B cell (primary cell): ENCODE measurements around the gene MYH10. TPM values are rescaled to one million over a fixed set of nuclear protein-coding genes. Genes with fewer than 3 reads are reported as not detected.

Source experiments
- ATAC-seq: fragments of 200-7000 bp; cut with Tn5 transposase; one replicate; pipeline ENCODE4 v1.10.0; 2021; ENCODE audit warnings: low read depth, mild to moderate bottlenecking, moderate number of reproducible peaks, moderate library complexity
- CTCF ChIA-PET: fragments of 350-600 bp; sonication (Branson Sonifier 250); formaldehyde crosslinking; loops from one replicate; lab custom pipeline; 2021; ENCODE audit warnings: antibody characterized with exemption, inconsistent platforms; lab: Charles Lee
- POLR2A ChIA-PET: fragments of 350-600 bp; sonication (Branson Sonifier 250); formaldehyde crosslinking; loops from one replicate; lab custom pipeline; 2021; ENCODE audit warnings: antibody characterized with exemption; lab: Charles Lee
- DNase-seq: peaks from one replicate; pipeline ENCODE4 v3.0.0; 2013
- H2AFZ ChIP-seq: 2 replicates; pipeline ENCODE4 v1.6.1; 2012; ENCODE audit warnings: mild to moderate bottlenecking, low read depth, low read length; ENCODE audit not compliant: insufficient read depth, poor library complexity, severe bottlenecking
- H3K27ac ChIP-seq, 2 donors: 1 replicate in 1 of 2; 2 replicates in 1 of 2; pipeline ENCODE4 v1.5.1; 2012 to 2013; ENCODE audit warnings: low read length in 2 of 2, mild to moderate bottlenecking in 2 of 2, moderate library complexity in 1 of 2
- H3K27me3 ChIP-seq, 4 experiments: fragments of 200-600 bp in 1 of 4; sonication (generic) in 1 of 4; replicated peaks in 1 of 4; 1 replicate in 2 of 4; 2 replicates in 2 of 4; pipeline versions ENCODE4 v1.6.1 to v1.7.0; 2013 to 2016; ENCODE audit warnings: low read length in 3 of 4, mild to moderate bottlenecking in 2 of 4, mixed read lengths in 1 of 4, moderate library complexity in 1 of 4; ENCODE audit not compliant: insufficient read depth in 4 of 4, control insufficient read depth in 3 of 4; ENCODE audit errors: control extremely low read depth in 1 of 4
- H3K36me3 ChIP-seq, 2 experiments: replicated peaks in 1 of 2; 1 replicate in 1 of 2; 2 replicates in 1 of 2; pipeline versions ENCODE4 v1.6.1 to v1.7.1; 2013; ENCODE audit warnings: low read length in 1 of 2; ENCODE audit not compliant: insufficient read depth in 2 of 2, control insufficient read depth in 1 of 2; ENCODE audit errors: control extremely low read depth in 1 of 2, extremely low read depth in 1 of 2
- H3K4me1 ChIP-seq, 2 donors: fragments of 200-600 bp in 1 of 2; sonication (generic) in 1 of 2; 1 replicate in 1 of 2; 2 replicates in 1 of 2; pipeline versions ENCODE4 v1.5.1 to v1.6.1; 2013 to 2017; ENCODE audit warnings: low read length in 2 of 2; ENCODE audit not compliant: control insufficient read depth in 2 of 2, insufficient read depth in 2 of 2
- H3K4me2 ChIP-seq: replicated peaks from 2 replicates; pipeline ENCODE3; 2012; ENCODE audit warnings: mild to moderate bottlenecking, low read depth, low read length; ENCODE audit not compliant: poor library complexity, severe bottlenecking
- H3K4me3 ChIP-seq, 5 experiments: fragments of 200-600 bp in 1 of 5; sonication (generic) in 1 of 5; 1 replicate in 3 of 5; 2 replicates in 2 of 5; pipeline versions ENCODE4 v1.5.1 to v1.7.0; 2011 to 2016; ENCODE audit warnings: low read length in 4 of 5, mild to moderate bottlenecking in 4 of 5, low read depth in 2 of 5, control low read depth in 1 of 5, moderate library complexity in 1 of 5; ENCODE audit not compliant: insufficient read depth in 1 of 5; ENCODE audit errors: control extremely low read depth in 1 of 5, extremely low read depth in 1 of 5
- H3K79me2 ChIP-seq: fragments of 200-600 bp; sonication (generic); one replicate; pipeline ENCODE4 v1.6.0; 2016; ENCODE audit warnings: low read length; ENCODE audit not compliant: control insufficient read depth, insufficient read depth
- H3K9ac ChIP-seq: fragments of 200-600 bp; sonication (generic); 2 replicates; pipeline ENCODE4 v1.6.1; 2017; ENCODE audit warnings: mild to moderate bottlenecking, low read length, moderate library complexity
- H3K9me3 ChIP-seq, 3 donors: one replicate each; pipeline versions ENCODE4 v1.6.1 to v1.7.1; 2013; ENCODE audit warnings: low read length in 2 of 3; ENCODE audit not compliant: control insufficient read depth in 2 of 3, insufficient read depth in 1 of 3; ENCODE audit errors: control extremely low read depth in 1 of 3
- H4K20me1 ChIP-seq: 2 replicates; pipeline ENCODE4 v1.6.0; 2012; ENCODE audit warnings: mild to moderate bottlenecking, low read length; ENCODE audit not compliant: insufficient read depth, control insufficient read depth, poor library complexity, severe bottlenecking
- H3K27ac Mint-ChIP-seq: one replicate; pipeline ENCODE4 v1.8.0; 2021; ENCODE audit warnings: mixed read lengths
- H3K27me3 Mint-ChIP-seq: one replicate; pipeline ENCODE4 v1.8.0; 2021; ENCODE audit warnings: mixed read lengths
- H3K4me1 Mint-ChIP-seq: one replicate; pipeline ENCODE4 v1.8.0; 2021; ENCODE audit warnings: mixed read lengths
- H3K4me3 Mint-ChIP-seq: one replicate; pipeline ENCODE4 v1.8.0; 2021; ENCODE audit warnings: mixed read lengths
- H3K9me3 Mint-ChIP-seq: one replicate; pipeline ENCODE4 v1.8.0; 2022; ENCODE audit warnings: mixed read lengths; ENCODE audit not compliant: insufficient read depth
- CTCF ChIP-seq: fragments of 200-600 bp; IDR thresholded peaks from one replicate; pipeline ENCODE4 v1.8.0; 2022; ENCODE audit warnings: antibody characterized with exemption, mild to moderate bottlenecking
- EZH2 ChIP-seq: IDR thresholded peaks from 2 replicates; pipeline ENCODE4 v1.6.1; 2012; ENCODE audit warnings: borderline replicate concordance, low read depth, mild to moderate bottlenecking, moderate library complexity, low read length; ENCODE audit not compliant: insufficient read depth, poor library complexity, severe bottlenecking
- WGBS: methylation state at CpG from one replicate; pipeline ENCODE4 v1.1.5; 2013; ENCODE audit warnings: missing lambda C conversion rate; ENCODE audit not compliant: insufficient coverage; 5-methylcytosine and 5-hydroxymethylcytosine counted together
- intact Hi-C: fragments of 100-400 bp; cut with micrococcal nuclease; formaldehyde crosslinking; loops from one replicate; pipeline ENCODE4 v1.10.0; 2022
- polyA plus RNA-seq: library from polyadenylated mRNA; depleted of rRNA; stranded (reverse); fragments of >200 nt; gene quantifications from 2 replicates; pipeline ENCODE4 v1.2.3, GENCODE V29; 2012
- total RNA-seq, 2 donors: library from RNA; stranded (reverse); fragments of 120-200 nt in 1 of 2; gene quantifications; 1 replicate in 1 of 2; 2 replicates in 1 of 2; pipeline versions ENCODE4 v1.2.3 to v1.2.4, GENCODE V29; 2013 to 2022

MYH10 gene
- total and polyA plus RNA-seq, 2 donors (not counting 1 experiment from before 2014, with no cell fraction given): 0.04 to 1.7 TPM

- Histone ChIP-seq H3K4me2 (no peak overlapping the region), H3K79me2 (peaks cover 38% of the 10 kb centered on the region), H3K36me3 (peaks cover 0 to 76% of the 10 kb centered on the region in 2 experiments), H4K20me1 (peaks cover 78% of the 10 kb centered on the region), H3K27ac (no peak overlapping the region), H3K9me3 (no peaks in the 10 kb centered on the region), H3K9ac (no peak overlapping the region), H3K4me3 (no peak overlapping the region), H3K27me3 (no peaks in the 10 kb centered on the region), H3K4me1 (no peaks in the 10 kb centered on the region), H2AFZ (no peak overlapping the region)
- ChIA-PET POLR2A (no interaction called here), CTCF (no interaction called here)
- no peak for DNase-seq
- no peak overlapping the region for H3K4me3 Mint-ChIP-seq
- H3K27me3 Mint-ChIP-seq: no peaks in the 10 kb centered on the region
- 72% methylated on average over 4 of the region's 4 CpGs for WGBS
- H3K9me3 Mint-ChIP-seq: no peaks in the 10 kb centered on the region
- intact Hi-C loops: no loop called here
- TF ChIP-seq EZH2 (no peak), CTCF (no peak)
- ATAC-seq: no peak
- H3K27ac Mint-ChIP-seq: no peak overlapping the region
- no peaks in the 10 kb centered on the region for H3K4me1 Mint-ChIP-seq
These were observed 165.6 kb downstream of the MYH10 start for GRCh38 chr17:8464941-8465340.

DNA sequence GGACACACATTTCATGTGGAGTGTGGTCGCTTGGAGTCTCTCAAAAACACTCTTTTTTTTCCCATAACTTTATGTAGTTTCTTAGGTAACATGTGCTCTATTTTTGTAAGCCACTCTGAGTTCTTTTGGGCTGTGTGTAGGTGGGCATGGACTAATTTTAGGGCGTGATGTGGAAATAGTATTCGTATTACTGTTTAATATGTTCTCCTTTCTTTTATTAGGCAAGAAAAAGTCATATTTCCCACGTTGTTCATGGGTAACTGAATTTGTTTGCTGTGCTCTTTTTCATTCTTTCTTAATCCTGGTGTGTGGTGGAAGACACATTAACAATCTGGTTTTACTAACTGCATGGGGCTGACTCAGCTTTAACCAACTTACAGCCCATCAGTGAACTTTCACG is 167.4 kb downstream of the MYH10 start:
- Mint-ChIP-seq H3K4me3 (no peak overlapping the region), H3K9me3 (no peaks in the 10 kb centered on the region), H3K27ac (no peak overlapping the region), H3K27me3 (no peaks in the 10 kb centered on the region), H3K4me1 (no peaks in the 10 kb centered on the region)
- no peak overlapping the region for H3K4me2 ChIP-seq
- TF ChIP-seq CTCF (no peak), EZH2 (no peak)
- H4K20me1 ChIP-seq: peaks cover 90% of the 10 kb centered on the region
- peaks cover 52% of the 10 kb centered on the region for H3K79me2 ChIP-seq
- no peak overlapping the region for H2AFZ ChIP-seq
- H3K4me1 ChIP-seq: no peaks in the 10 kb centered on the region
- no peak overlapping the region for H3K4me3 ChIP-seq
- intact Hi-C loops: no loop called here
- no peaks in the 10 kb centered on the region for H3K27me3 ChIP-seq
- H3K9ac ChIP-seq: no peak overlapping the region
- DNase-seq (no peak), ATAC-seq (no peak)
- ChIA-PET POLR2A (no interaction called here), CTCF (no interaction called here)
- no peak overlapping the region for H3K27ac ChIP-seq
- WGBS: 100% methylated on average over 1 of the region's 5 CpGs
- H3K9me3 ChIP-seq: no peaks in the 10 kb centered on the region
- H3K36me3 ChIP-seq: peaks cover 4 to 82% of the 10 kb centered on the region in 2 experiments
